Neural crest cell (in vitro differentiated cells): Measurements from ENCODE around the gene HEG1. TPM values are rescaled to one million over a fixed set of nuclear protein-coding genes. Genes with fewer than 3 reads are reported as not detected.
"Not testable (repeated sequence)": the region's sequence is repeated elsewhere in the genome, so short reads cannot be mapped to it uniquely, and the experiment has no call there.

Source experiments
- DNase-seq: peaks from one replicate; pipeline ENCODE4 v3.0.0; 2021; ENCODE audit warnings: low read depth, mixed read lengths, low spot score
- H3K27ac Mint-ChIP-seq: one replicate; pipeline ENCODE4 v1.8.0; 2021; ENCODE audit warnings: mild to moderate bottlenecking, mixed read lengths; ENCODE audit not compliant: unreplicated experiment
- H3K27me3 Mint-ChIP-seq: 2 replicates; pipeline ENCODE4 v1.8.0; 2021; ENCODE audit warnings: low read depth, mild to moderate bottlenecking, mixed read lengths
- H3K36me3 Mint-ChIP-seq: 2 replicates; pipeline ENCODE4 v1.8.0; 2021; ENCODE audit warnings: low read depth, mild to moderate bottlenecking, mixed read lengths
- H3K4me1 Mint-ChIP-seq: 2 replicates; pipeline ENCODE4 v1.8.0; 2021; ENCODE audit warnings: mixed read lengths
- H3K4me3 Mint-ChIP-seq: one replicate; pipeline ENCODE4 v1.8.0; 2021; ENCODE audit warnings: mild to moderate bottlenecking, mixed read lengths
- H3K9me3 Mint-ChIP-seq: 2 replicates; pipeline ENCODE4 v1.8.0; 2021; ENCODE audit warnings: mixed read lengths
- CTCF ChIP-seq: fragments of 200-600 bp; sonication (generic); conservative IDR thresholded peaks from 2 replicates; pipeline ENCODE4 v1.5.0; 2021; ENCODE audit warnings: antibody characterized with exemption, mild to moderate bottlenecking
- total RNA-seq: library from RNA; stranded (reverse); gene quantifications from 2 replicates; pipeline ENCODE4 v1.2.1, GENCODE V29; 2021

HEG1 gene
- total RNA-seq, 1 donor from 2014 or later = 32.0 TPM

GRCh38 chr3:125083776-125084175, 28.0 kb upstream of the HEG1 start:
- no peak overlapping the region for H3K4me3 Mint-ChIP-seq
- H3K9me3 Mint-ChIP-seq = peaks cover 2% of the 10 kb centered on the region
- H3K4me1 Mint-ChIP-seq = peaks cover 15% of the 10 kb centered on the region
- DNase-seq = no peak
- no peak overlapping the region for H3K27ac Mint-ChIP-seq
- H3K36me3 Mint-ChIP-seq = no peaks in the 10 kb centered on the region
- H3K27me3 Mint-ChIP-seq = no peaks in the 10 kb centered on the region
- no peak for TF ChIP-seq CTCF

GRCh38 chr3:125082339-125082738, 26.5 kb upstream of the HEG1 start:
- not testable (repeated sequence) for H3K27me3 Mint-ChIP-seq, DNase-seq, H3K4me1 Mint-ChIP-seq, H3K4me3 Mint-ChIP-seq, H3K36me3 Mint-ChIP-seq, H3K9me3 Mint-ChIP-seq, H3K27ac Mint-ChIP-seq

- H3K4me1 Mint-ChIP-seq = peaks cover 14% of the 10 kb centered on the region
- no peak overlapping the region for H3K27ac Mint-ChIP-seq
- no peaks in the 10 kb centered on the region for H3K36me3 Mint-ChIP-seq
- H3K4me3 Mint-ChIP-seq = no peak overlapping the region
- no peak for TF ChIP-seq CTCF
- peaks cover 2% of the 10 kb centered on the region for H3K9me3 Mint-ChIP-seq
- DNase-seq = no peak
- H3K27me3 Mint-ChIP-seq = no peaks in the 10 kb centered on the region
Observed at GRCh38 chr3:125080077-125080476, 24.3 kb upstream of the HEG1 start.

DNA sequence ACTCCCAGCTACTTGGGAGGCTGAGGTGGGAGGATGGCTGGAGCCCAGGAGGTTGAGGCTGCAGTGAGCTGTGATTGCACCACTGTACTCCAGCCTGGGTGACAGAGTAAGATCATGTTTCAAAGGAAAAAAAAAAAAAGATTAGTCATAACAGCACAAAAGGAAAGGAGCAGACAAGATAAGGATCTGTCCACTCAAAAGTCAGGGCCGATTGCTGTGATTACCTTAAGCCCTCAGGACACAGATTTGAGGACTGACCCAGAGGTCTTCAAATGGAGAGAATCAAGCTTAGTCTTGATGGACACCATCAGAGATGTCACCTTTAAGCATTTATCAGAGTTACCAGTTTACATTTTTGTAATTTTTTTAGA, 23.9 kb upstream of the HEG1 start:
- no peaks in the 10 kb centered on the region for H3K27me3 Mint-ChIP-seq
- no peak for DNase-seq
- no peaks in the 10 kb centered on the region for H3K36me3 Mint-ChIP-seq
- H3K4me3 Mint-ChIP-seq = no peak overlapping the region
- peaks cover 14% of the 10 kb centered on the region for H3K4me1 Mint-ChIP-seq
- no peak for TF ChIP-seq CTCF
- peaks cover 2% of the 10 kb centered on the region for H3K9me3 Mint-ChIP-seq
- H3K27ac Mint-ChIP-seq = no peak overlapping the region

DNA sequence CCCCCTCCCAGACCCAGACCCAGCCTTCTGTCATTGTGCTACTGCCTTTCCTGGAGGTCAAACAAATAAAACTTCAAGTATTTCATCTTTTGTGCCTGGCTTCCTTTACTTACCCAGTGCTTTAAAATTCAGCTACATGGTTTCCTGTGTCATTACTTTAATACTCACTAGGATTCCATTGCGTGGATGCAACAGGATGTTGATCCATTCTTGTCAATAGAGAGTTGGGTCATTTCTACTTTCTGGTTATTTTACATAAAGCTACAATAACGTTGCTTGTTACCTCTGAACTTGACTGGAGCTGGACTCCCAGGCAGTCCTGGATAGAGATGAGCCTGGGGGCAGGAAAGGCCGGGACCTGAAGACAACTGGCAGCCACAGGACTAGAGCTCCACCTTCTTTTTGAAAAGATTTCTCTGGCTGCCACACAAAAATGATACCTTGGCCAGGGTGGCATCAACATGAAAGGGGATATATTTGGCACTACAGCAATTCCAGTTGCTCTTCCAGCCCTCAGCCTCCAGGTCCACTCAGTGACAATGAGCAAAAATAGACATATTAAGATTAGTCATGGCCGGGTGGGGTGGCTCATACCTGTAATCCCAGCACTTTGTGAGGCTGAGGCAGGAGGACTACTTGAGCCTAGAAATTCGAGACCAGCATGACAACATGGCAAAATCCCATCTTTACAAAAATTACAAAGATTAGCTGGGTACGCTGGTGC, 23.3 kb upstream of the HEG1 start:
- H3K4me1 Mint-ChIP-seq = peaks cover 14% of the 10 kb centered on the region
- no peaks in the 10 kb centered on the region for H3K36me3 Mint-ChIP-seq
- TF ChIP-seq CTCF = no peak
- H3K4me3 Mint-ChIP-seq = no peak overlapping the region
- no peak for DNase-seq
- H3K27me3 Mint-ChIP-seq = no peaks in the 10 kb centered on the region
- H3K27ac Mint-ChIP-seq = no peak overlapping the region
- H3K9me3 Mint-ChIP-seq = peaks cover 2% of the 10 kb centered on the region

DNA sequence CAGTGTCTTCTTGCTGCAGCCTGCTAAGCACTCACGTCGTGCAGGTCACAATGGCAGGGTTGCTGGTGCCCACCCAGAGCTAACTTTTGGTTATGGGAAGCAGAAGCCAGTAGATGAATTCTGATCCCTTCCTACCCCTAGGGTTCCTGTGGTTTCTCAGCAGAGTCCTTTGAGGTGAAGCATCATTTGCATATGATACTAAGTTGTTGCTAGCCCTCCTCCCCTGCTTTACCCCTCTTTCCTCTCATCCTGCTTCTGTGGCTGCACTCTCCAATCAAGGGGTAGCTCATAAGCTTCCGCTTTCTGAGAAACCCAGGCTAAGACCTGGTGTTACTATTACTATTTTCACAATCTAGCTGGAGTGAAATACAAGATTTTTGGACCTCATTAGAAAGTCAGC, 22.1 kb upstream of the HEG1 start:
- peaks cover 14% of the 10 kb centered on the region for H3K4me1 Mint-ChIP-seq
- H3K27me3 Mint-ChIP-seq = no peaks in the 10 kb centered on the region
- no peak for TF ChIP-seq CTCF
- no peaks in the 10 kb centered on the region for H3K36me3 Mint-ChIP-seq
- H3K9me3 Mint-ChIP-seq = peaks cover 2% of the 10 kb centered on the region
- no peak overlapping the region for H3K4me3 Mint-ChIP-seq
- no peak for DNase-seq
- no peak overlapping the region for H3K27ac Mint-ChIP-seq
